A673 (cell line): Measurements from ENCODE around the gene LRRC1. TPM values are rescaled to one million over a fixed set of nuclear protein-coding genes. Genes with fewer than 3 reads are reported as not detected.

Experiments used
- total RNA-seq: library from RNA; stranded (reverse); gene quantifications from 2 replicates; pipeline ENCODE4 v1.2.3, GENCODE V29; 2021

The LRRC1 gene
- total RNA-seq, 1 experiment from 2014 or later, result 4.4 TPM

Other genes with a start within 250 kb of the LRRC1 start
- gene GCLC, start 249.9 kb upstream of the LRRC1 start, total RNA-seq, result 33.2 and 33.5 TPM in 2 replicates
- gene KLHL31, start 129.2 kb upstream of the LRRC1 start, total RNA-seq, result 0.11 TPM in 2 replicates